ENCODE results near the gene STK16. TPM values are rescaled to one million over a fixed set of nuclear protein-coding genes. Genes with fewer than 3 reads are reported as not detected.

Gene STK16
- polyA plus RNA-seq, 10 donors: 13.0 to 19.9 (median 16.0) TPM

- DNase-seq: no peak
Observed at GRCh38 chr2:219213026-219213415, 32.3 kb upstream of the STK16 start.

- DNase-seq: no peak
Observed at GRCh38 chr2:219213486-219214071, 31.7 kb upstream of the STK16 start.

GRCh38 chr2:219214141-219214540 is 31.1 kb upstream of the STK16 start:
- no peak for DNase-seq

GRCh38 chr2:219214786-219215185 is 30.5 kb upstream of the STK16 start:
- no peak for DNase-seq

GRCh38 chr2:219215871-219216534 is 29.3 kb upstream of the STK16 start:
- no peak for DNase-seq

GRCh38 chr2:219216535-219216915 is 28.8 kb upstream of the STK16 start:
- no peak for DNase-seq

GRCh38 chr2:219218217-219218731 is 27.0 kb upstream of the STK16 start:
- DNase-seq: no peak

- peak; percentile 96 to 99 (median 97) for DNase-seq
Observed at GRCh38 chr2:219218732-219219701, 26.3 kb upstream of the STK16 start, which contains the start of gene ABCB6. TSS of gene ABCB6 (minus strand) at chr2:219218958. CDS start at chr2:219218673, 285 bp downstream.

GRCh38 chr2:219219784-219220532 is 25.3 kb upstream of the STK16 start:
- DNase-seq: no peak

GRCh38 chr2:219220652-219221402 is 24.5 kb upstream of the STK16 start:
- DNase-seq: no peak

- no peak for DNase-seq
Observed at GRCh38 chr2:219221957-219222518, 23.2 kb upstream of the STK16 start.

GRCh38 chr2:219223831-219224610 is 21.3 kb upstream of the STK16 start:
- DNase-seq: no peak

- no peak for DNase-seq
Observed at GRCh38 chr2:219225350-219225749, 19.9 kb upstream of the STK16 start.

- no peak for DNase-seq
Observed at GRCh38 chr2:219228041-219228910, 17.0 kb upstream of the STK16 start.

- peak in 1 of 3 donors; percentile 32 for DNase-seq
Observed at GRCh38 chr2:219228911-219229304, 16.4 kb upstream of the STK16 start.

GRCh38 chr2:219229305-219230058 is 15.8 kb upstream of the STK16 start, which contains the start of the genes ANKZF1 and ATG9A:
TSS of gene ANKZF1 (plus strand) at chr2:219229806. CDS start at chr2:219230258, 452 bp downstream.
TSS of gene ATG9A (minus strand) at chr2:219229636. CDS start at chr2:219228024, 1,612 bp downstream.
- DNase-seq: peak; percentile 97 to 99 (median 99)

GRCh38 chr2:219230059-219230540 is 15.2 kb upstream of the STK16 start:
- no peak for DNase-seq
